Measurements from ENCODE around the gene COL12A1.

The COL12A1 gene

DNA sequence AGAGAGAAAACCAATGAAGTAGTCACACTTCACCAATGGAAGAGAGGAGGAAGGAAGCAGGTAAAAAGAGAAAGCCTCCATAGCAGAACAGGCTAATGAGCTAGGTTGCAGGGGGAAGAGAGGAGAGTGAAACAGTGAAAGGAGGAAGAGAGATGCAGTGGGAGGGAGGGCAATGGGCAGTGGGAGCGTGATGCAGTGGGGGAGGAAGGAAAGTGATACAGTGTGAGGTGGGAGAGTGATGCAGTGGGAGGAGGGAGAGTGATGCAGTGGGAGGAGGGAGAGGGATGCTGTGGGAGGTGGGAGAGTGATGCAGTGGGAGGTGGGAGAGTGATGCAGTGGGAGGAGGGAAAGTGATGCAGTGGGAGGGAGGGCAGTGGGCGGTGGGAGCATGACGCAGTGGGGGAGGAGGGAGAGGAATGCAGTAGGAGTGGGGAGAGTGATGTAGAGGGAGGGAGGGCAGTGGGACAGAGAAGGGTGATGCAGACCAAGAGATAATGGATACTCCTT lies 29.7 kb downstream of the COL12A1 start:
- DNase-seq = no peak

DNA sequence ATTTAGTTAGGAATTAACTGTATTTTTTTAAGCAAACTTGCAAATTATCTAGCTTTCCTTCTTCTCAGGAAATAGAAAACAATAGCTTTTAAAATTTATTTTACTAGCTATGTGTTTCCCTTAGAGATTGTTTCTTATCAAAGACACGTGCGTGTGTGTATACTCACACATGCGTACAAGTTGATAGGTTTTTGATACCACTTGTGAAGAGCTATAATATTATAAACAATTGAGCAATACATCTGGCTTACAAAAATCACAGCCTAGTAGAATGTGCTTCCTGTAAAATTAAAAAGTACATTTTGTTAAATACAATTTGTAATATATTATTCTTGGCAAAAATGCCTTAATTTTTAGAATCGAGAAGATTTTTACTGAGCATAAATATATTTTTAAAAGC lies 33.9 kb downstream of the COL12A1 start:
- DNase-seq = no peak

DNA sequence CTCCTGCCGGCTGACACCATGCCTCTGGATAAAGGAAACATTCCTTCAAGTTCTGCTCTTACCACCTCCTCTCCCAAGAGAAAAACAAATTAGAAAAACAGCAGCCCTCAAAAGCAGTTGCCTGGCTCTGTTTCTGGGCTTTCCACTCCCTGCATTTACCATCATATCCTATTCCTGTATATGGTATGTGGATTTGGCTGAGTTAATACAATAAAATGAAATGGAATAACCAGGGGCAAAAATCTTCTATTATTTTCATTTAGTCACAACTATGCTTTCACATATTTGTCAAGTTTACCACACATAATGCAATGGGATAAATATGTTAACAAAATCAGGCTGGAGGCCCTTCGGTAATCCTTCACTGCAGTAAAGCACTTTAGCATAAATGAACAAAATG lies 34.3 kb downstream of the COL12A1 start:
- no peak for DNase-seq

DNA sequence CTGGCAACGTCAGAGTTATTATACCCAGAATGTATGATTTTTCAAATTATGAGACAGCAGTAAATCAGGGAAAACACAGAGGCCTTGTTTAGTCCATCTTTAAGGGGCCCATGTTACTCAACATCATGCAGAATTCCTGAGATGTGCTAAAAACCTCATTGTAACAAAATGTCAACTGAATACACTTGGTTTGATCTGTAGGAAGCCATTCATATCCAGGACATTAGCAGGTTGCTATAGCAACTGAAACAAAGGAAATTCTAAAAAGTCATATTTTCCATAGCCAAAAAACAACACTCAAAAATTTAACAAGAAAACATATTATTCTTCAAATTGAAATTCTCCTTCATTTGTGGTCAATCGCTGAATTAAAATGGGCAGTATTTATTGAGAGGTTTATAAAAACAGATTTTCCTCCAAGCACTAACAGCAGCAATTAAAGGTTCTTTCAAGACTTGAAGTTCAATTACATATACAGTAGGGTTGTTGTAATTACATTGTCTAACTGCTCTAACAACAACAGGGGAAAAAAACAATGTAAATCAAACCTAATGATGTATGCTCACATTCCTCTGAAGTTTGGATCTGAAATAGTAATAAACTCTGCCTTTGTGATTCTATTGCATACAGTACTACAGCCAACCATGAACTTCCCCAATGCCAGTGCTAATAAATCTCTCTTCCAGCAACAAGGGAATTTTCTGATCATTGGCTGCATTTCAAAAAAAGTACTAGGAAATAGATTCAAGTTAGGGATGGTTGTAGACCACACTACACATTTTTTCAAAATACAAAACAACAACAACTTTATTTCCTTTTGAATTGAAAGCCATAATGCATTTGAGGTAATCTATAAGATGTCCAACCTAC lies 34.9 kb downstream of the COL12A1 start:
- DNase-seq = no peak

DNA sequence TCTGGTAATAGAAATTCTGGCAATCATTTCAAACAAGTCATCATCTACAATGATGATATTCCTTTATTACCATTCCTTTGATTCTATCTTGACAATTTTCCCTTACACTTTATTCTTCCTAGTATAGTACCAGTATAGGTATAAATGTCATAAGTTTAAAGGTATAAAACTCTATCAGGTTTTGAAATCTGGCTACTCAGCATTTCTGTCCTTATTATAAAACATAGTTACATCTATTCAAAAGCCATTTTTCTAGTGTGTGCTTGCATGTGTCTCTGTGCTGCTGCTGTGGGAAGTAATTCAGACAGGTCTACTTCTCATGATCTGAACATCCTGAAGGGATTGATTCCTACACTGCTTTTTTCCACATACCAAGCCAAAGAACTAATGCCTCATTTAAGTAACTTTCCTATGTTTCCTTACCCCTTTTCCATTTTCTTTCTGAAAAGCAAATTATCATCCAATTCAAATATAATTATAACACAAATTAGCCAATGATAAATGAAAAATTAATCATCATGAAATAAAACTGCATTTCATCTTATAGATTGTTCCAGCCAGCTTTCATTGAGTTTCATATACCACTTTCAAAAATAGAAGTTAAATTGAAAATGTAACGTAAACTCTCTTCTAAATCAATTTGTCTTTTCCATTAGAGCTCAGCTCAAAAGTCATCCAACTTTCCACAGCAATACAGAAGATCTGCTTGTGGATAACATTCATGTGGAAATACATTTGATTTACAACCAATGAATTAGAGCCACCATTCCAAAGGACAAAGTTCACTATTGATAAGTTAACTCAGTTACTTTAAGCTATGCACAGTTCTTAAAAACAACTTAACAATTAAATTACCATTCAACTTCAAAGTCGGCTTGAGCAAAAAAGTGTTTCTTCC lies 35.9 kb downstream of the COL12A1 start:
- DNase-seq = no peak

DNA sequence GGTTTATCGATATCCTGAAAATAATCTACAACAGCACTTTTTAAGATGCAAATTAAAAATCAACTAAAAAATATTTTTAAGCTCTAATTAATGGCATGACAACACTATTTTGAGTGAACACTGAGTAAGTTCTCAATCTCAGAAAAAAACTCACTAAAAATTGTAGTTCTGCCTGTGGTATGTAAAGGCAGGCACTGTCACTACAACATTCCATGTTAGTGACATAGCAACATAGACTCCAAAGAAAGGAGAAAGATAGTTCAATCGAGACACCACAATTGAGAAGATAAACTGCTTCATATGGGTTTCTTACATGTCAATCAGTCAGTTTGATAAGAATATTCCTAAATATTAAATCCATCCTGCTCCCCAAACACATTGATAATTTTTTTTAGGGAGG lies 38.0 kb downstream of the COL12A1 start:
- DNase-seq = no peak

DNA sequence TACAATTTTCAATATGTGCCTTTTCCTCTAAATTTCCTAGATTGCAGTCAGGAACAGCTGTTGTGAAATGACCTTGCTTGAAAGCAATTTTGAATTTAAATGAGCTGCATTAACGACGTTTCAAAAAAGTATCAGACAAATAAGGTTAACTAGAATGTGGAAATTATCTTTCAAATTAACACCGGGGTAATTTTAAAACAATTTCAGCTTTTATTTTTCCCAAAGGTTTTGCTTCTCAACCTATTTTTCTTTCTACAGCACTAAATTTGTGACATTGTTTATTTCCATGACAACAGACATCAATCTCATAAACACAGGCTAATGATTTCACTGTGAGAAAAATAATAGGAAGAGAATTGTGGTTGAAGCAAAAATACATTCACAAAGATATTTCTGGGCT lies 38.5 kb downstream of the COL12A1 start:
- DNase-seq = no peak

DNA sequence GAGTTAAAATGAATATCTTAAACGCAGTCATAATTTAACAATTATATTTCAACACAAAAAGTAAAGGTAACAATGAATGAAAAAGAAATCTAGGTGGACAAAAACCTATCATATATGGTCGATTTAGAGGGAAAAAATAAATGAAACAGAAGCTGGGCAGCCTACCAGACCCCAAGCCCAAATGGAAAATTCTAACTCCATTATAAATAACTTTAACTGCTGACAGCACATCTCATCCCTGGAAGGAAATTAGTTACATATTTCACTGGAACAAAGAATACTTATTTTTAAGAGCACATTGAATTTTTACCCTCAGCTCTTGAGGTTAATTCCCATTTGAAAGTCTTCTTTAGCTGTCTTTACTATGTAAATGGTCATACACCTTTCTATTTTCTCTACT lies 39.1 kb downstream of the COL12A1 start:
- no peak for DNase-seq

DNA sequence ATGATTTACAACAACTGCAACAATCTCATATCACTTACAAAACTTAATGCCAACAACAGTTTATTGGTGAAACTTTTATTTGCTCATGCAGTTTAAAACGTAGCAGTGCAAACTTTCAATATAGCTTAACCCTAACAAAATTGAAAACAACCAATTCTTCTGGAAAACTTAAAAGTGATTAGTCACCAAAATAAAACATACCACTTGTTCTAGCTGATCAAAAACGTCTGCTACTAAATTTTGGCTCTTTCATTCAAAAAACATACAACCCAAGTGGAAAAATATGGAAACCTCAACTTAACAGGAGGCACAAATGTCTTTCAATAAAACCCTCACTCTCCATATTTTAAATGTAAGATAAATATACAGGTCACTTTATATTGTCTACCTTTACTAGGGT lies 39.6 kb downstream of the COL12A1 start:
- no peak for DNase-seq

DNA sequence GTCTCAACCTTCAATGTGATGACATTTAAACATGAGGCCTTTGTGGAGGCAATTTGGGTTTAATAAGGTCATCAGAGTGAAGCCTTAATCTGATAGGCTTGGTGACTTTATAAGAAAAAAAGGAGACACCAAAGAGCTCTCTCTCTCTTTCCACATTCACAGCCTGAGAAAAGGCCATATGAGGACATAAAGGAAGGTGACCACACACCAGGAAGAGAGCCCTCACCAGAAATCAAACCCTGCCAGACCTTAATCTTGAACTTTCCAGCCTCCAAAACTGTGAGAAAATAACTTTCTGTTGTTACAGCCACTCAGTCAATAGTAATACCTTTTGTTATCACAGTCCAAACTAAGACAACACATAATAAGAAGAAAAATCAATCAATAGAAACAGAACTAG lies 47.7 kb downstream of the COL12A1 start:
- no peak for DNase-seq

DNA sequence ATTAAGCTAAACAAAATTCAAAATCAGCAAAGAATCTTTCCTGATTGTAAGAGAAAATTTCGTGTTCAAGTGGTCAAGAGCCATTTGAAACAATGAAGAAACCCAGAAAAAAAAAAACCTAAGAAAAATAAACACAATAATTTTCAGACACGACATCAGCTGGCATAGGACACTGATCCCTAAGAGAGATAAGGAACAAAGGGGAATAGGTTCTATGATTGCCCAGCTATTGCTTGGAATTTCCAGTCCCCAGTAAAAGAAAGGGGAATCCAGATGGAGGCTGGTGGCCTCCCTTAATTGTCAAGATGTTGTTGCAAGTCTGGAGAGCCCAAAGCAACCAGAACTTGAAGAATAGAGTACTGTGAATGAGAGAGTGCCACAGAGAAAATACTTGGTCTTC lies 48.5 kb downstream of the COL12A1 start:
- no peak for DNase-seq

DNA sequence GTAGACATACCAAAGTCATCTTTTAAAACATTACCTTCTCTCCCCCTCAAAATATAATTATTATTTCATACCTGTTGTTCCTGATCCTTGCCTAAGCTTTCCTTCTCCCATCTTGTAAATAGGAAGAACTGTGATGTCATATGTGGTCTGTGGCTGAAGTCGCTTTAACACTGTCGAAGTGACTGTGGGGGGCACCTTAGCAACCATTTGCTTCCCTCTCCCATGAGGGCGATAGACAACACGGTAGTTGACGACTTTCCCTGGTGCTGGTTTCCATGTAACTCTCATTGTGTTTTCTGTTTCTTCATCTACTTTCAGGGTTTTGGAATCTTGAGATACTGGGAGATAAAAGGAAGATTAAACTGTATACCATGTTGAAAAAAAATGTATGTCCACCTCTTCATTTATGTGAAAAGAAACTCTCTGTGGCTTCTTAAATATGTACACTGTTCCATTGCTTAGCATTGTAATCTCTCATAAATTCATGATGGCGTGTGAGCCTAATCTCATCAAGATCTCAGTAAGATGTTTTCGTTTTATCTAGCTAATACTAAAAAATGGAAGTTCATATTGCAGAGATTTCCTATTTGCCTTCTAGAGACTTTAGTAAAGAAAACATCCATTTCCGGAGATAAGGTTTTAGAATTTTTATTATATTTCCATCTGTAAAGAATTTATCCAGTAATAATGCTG lies 49.5 kb downstream of the COL12A1 start:
- DNase-seq = no peak

DNA sequence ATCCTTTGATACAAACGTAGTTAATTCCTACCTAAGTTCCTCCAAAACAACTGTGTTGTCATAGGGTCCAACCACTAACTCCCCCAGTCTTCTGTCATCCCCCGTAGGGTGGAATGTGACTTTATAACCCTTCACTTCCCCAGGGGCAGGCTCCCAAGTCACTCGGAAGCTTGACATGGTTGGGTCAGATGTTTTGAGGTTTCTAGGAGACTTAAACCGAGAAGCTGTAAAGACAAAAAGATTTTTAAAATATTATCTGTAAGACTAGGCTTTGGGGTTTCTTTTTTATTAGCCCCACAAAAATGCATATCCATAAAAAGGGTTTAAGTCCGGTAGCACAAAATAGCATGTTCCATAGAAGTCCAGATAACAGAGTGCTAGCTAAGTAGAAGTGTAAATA lies 50.2 kb downstream of the COL12A1 start:
- peak; percentile 12 for DNase-seq

DNA sequence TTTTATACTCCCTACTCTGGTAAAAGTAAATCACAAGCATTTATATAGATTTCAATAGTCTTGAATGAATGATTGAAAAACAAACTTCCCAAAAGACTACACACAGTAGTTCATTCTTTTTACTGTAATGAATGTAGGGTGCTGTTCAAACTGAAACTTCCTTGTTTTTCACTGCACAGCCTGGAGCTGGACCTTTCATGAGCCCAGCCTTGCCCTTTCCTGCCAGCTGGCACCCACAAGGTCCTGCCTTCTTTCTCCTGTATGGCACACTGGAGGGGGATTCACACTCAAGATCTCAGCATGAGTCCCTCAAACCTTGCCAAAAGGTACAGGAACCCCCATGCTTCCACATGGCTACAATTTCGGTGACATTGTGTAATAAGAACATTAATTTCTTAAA lies 50.9 kb downstream of the COL12A1 start:
- DNase-seq = no peak

DNA sequence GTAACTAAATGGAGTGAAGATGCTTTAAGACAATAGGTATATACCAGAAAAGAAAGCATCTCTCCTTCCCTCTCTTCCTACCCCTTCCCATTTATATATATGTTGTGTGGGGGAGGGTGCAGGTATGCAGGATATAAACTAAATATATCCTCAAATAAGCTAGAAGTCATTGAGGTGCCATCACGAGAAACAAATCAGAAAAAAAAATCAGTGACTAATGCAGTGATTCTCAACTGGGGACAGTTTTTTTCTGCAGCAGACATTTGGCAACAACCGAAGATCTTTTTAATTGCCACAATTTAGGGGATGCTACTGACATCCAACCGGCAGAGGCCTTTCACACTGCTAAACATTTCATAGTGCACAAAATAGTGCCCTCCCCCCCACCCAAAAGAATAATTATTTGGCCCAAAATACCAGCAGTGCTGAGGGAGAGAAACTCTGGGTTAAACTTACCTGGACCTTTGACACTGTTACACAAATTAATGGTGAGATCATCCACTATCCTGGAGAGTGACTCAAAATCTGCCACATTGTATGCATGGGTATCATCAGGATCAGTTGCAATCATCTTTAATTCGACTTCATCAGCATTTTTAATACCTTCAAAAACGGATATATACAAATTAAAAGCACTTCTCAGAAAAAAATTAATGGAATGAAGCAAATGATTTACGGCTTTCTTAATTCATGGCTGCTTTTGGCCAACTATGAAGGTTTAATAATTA lies 55.0 kb downstream of the COL12A1 start:
- DNase-seq = peak; percentile 4

DNA sequence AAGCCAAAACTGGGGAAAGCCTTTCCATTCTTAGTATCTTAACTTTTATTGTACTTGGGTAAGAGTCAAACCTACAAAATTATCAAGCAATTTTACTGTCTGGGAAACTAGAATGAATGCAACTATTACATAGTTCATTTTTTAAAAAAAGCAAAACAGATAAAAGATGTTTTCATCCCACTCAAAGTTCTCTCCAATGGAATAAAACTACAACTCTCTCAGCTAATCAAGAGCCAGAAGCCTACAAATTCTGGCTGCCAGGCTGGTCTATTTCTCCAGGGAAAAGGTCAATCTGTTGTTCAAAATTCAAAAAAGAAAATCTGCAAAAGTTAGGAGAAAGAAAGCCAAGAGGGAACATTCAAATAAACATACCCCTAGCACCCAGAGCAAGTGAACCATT lies 56.2 kb downstream of the COL12A1 start:
- DNase-seq = no peak

DNA sequence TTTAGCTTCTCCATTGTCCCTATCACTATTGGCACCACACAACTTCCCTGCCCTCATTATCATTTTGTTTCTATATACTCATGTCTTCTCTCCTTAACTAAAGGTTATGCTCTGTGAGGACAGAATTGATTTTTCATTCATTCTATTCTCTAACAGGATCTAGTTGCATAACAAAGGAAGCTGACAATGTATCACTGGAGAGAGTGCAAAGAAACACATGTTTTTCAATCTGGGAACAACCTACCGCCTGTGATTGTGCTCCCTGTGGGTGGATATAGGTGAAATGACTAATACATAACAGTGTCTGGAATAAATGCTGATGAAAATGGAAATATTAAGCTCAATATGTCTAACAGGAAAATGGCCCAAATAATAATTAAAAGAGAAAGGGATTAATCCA lies 56.6 kb downstream of the COL12A1 start:
- DNase-seq = no peak

DNA sequence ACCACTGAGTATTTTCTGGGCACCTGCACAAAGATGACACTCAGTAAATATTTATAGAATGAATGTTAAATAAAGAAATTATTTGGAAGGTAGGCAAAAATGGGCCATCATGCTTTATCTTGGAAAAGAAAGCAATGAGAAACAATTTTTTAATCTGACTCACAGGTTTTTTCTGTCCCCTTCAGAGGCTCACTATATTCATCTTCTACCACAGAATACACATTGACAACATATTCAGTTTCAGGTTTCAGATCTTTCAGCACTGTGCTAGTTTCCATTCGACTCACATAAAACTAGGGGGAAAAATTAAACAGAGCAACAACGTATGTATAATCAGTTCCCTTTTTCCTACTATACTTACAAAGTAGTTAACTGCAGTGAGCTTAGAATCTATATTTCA lies 58.3 kb downstream of the COL12A1 start:
- no peak for DNase-seq

DNA sequence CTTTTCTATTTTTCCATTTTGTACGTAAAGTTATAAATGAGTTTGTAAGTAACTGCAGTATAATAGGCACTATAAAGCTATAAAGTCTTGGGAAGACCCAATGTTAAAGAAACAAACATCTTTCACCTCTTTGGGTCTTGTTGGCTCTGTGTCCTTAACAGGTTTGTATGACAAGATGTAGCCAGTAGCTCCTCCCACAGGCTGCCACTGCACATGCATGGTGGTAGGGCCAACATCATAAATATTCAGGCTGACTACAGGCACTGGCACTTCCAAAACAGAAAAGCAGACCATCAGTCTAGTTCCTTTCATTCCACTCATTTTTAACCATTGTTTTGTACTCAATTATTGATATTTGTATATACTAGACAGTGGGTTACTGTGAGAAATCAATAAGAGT lies 59.9 kb downstream of the COL12A1 start:
- DNase-seq = no peak

DNA sequence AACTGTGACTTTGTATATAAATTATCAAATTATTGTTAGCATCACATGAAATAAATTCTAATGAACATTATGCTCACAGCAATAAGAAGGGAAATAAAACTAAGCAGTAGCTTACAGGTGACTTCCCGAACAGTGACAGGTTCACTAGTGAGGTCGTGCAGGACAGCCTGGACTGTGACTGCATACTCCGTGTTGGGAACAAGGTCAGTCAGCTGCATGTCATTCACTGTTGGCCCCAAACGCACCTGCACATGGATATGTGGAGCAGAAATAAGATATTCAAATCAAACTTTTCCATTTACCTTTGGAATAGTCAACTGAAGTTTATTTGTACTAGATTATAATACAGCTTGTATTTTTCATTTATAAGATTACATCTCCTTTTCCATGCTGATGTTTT lies 60.6 kb downstream of the COL12A1 start:
- DNase-seq = no peak

DNA sequence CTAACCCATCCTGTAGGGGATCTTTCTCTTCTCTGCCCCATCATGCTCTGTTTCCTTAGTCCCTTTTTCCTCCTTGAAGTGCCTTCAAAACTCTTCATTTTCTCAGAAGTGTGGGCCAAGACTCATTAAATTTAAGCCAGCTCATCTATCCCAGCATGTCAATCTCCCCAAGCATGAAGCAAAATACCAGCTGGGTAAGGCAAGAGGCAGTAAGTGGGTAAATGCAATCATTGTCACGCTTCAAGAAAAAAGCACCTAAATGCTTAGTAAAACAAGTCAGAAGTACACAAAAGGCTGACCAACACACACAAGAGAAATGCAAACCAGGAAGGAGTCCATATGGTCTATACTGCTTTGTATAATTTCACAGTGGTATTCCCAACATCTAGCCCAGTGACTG lies 61.5 kb downstream of the COL12A1 start:
- DNase-seq = peak; percentile 78

DNA sequence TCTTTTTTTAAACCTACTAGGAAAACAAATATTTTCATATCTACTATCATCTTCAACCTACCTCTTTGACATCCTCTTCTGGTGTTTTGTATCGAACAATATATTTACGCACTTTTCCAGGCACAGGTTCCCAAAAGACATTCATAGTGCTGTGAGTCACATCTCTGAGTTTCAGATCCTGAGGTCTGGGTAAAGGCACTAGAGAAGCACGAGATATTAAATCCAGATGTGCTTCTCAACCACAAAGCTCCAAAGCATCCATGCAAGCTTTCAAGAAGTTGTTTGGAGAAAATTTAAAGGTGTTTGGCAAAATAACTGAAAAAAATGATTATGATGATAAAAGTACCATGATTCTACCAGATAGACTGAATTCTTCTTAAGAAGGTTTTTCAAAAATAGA lies 62.7 kb downstream of the COL12A1 start:
- DNase-seq = no peak

DNA sequence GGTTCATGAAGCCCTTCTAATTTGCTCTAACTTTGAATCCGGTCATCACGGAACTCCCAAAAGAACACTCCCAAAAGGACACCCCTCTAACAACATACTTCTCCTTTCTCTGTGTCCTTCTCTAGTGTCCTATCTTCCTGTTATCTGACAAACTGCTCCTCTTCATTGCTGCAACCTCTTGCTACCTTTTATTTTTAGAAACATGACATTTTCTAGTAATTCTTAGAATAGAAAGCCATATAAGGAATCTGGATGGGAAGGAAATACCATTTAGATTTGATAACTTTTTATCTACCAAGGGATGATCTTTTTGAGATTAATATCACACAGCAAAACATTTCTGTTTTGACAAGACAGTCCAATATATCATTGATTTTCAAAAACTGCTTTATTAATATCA lies 63.1 kb downstream of the COL12A1 start:
- no peak for DNase-seq
